ENCODE results near the gene CRTAP.
"Not testable (repeated sequence)": the region's sequence is repeated elsewhere in the genome, so short reads cannot be mapped to it uniquely, and the experiment has no call there.

CRTAP gene

DNA sequence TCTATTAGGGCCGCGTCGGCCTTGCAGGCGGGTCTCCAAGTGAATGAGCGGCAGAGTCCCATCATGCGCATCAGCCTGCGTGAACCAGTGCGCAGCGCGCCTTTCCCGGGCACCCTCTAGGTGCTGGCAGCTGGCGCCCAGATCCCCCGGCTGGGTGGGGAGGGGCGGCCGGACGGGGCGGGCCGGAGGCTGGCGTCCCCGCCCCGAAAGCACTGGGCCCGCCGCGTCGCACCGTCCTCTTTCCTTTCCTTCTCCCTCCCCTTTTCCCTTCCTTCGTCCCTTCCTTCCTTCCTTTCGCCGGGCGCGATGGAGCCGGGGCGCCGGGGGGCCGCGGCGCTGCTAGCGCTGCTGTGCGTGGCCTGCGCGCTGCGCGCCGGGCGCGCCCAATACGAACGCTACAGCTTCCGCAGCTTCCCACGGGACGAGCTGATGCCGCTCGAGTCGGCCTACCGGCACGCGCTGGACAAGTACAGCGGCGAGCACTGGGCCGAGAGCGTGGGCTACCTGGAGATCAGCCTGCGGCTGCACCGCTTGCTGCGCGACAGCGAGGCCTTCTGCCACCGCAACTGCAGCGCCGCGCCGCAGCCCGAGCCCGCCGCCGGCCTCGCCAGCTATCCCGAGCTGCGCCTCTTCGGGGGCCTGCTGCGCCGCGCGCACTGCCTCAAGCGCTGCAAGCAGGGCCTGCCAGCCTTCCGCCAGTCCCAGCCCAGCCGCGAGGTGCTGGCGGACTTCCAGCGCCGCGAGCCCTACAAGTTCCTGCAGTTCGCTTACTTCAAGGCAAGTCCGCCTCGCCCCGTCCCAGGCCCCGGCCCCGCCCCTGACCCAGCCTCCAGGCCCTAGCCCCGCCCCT, at the start of gene CRTAP:
CRTAP (plus strand) TSS at position 243 of the 850 bp plus-strand sequence; CDS start at position 307, 64 bp downstream.
- peak; percentile 92 for DNase-seq
- peak; percentile 93 for ATAC-seq

DNA sequence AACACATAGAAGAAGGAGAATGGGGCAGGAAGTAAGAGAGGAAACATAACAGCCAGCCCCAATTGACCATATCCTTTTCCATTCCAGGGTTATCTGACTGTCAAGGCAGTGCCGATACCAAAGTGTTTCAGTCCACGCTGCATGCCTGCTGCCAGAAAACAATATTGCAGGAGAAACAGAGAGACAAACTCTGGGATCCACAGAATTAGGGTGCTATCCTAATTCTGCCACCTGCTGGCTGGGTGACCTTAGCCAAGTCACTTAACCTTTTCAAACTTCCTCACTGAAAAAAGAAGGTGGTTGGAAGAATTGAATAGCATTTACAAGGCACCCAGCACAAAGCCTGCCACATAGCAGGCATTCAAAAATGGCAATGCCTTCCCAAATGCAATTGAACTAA, 48.9 kb upstream of the CRTAP start:
- DNase-seq (peak; percentile 48), ATAC-seq (no peak)

- no peak for DNase-seq
- ATAC-seq: no peak
Observed at GRCh38 chr3:33067484-33067883, 46.3 kb upstream of the CRTAP start.

GRCh38 chr3:33069862-33070261, 44.0 kb upstream of the CRTAP start:
- ATAC-seq, DNase-seq: not testable (repeated sequence)

DNA sequence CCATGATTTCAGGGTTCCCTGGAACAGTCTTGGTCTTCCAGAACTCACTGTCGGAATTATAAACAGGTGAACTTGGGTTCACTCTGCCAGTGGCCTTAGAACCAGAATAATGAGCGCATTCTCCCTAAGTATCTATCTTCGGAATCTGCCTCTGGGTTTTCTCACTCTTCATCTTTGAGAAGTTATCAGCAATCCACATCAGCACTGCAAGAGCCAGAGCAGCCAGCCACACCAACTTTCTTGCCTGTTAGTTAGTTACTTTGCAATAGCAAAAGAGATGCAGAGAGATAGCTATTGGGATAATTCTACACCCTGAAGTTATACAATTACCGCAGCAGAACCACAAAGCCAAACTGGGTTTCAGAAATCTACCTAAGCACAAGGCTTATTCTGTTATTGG, 42.6 kb upstream of the CRTAP start:
- DNase-seq (no peak), ATAC-seq (no peak)

- ATAC-seq: no peak
- DNase-seq: no peak
Observed at GRCh38 chr3:33071946-33072345, 41.9 kb upstream of the CRTAP start.

DNA sequence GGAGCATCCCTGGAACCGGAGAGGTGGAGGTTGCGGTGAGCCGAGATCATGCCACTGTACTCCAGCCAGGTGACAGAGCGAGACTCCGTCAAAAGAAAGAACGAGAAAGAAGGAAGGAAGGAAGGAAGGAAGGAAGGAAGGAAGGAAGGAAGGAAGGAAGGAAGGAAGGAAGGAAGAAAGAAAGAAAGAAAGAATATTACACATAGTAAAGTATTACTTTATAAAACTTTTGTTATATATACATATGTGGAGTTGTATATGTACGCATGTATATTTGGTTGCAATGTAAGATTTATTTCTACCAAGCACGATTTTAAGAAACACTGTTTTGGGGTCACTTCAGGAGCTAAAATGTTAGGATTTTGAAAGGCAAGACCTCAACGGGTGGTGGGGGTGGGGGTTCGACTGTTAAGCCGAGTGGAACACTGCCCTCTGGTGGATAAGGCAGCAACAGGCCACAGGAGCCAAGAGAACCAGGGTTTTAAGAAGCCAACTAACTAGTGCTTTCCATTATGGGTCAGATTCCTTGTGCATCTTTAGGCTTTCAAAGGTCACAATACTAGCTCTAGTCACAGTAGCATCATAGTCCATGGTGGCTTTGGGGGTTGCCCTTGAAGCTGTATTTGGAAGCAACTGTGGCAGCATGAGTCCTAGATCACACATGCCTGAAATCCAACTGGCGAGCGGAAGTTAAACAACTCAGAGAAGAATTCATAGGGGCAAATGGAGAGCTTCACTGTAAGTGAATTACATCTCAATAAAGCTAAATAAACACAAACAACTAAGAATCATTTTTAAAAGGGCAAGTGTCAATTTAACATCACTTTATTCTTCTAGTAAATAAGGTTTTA, 39.4 kb upstream of the CRTAP start:
- ATAC-seq (peak; percentile 85), DNase-seq (peak; percentile 77)

DNA sequence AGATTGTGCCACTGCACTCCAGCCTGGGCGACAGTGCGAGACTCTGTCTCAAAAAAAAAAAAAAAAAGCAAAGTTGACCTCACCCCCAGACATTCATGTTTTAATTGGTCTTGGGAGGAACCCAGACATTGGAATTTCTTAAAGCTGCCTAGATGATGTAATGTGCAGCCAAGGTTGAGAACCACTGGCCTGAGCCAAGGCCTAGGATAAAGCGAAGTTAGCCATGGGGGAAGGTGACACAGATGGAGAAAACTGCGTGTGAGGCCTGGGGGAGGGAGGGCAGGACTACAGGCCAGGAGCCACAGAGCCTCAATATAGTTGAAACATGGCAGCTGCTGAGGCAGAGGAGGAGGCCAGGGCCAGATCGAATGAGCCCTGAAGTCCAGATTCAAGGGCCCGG, 37.8 kb upstream of the CRTAP start:
- DNase-seq (no peak), ATAC-seq (no peak)

DNA sequence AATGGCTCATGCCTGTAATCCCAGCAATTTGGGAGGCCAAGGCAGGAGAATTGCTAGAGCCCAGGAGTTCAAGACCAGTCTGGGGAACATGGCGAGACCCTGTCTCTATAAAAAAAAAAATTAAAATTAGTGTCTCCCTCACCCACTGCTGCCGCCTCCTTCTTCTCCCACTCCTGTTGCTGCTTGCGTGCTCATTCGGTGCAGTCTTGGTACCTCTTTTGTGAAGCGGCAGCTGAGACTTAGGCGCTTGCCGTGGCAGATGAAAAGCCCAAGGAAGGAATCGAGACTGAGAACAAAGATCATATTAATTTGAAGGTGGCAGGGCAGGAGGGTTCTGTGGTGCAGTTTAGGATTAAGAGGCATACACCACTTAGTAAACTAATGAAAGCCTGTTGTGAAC, 36.9 kb upstream of the CRTAP start:
- no peak for DNase-seq
- ATAC-seq: no peak

- DNase-seq: no peak
- no peak for ATAC-seq
Observed at GRCh38 chr3:33077976-33078375, 35.8 kb upstream of the CRTAP start.

DNA sequence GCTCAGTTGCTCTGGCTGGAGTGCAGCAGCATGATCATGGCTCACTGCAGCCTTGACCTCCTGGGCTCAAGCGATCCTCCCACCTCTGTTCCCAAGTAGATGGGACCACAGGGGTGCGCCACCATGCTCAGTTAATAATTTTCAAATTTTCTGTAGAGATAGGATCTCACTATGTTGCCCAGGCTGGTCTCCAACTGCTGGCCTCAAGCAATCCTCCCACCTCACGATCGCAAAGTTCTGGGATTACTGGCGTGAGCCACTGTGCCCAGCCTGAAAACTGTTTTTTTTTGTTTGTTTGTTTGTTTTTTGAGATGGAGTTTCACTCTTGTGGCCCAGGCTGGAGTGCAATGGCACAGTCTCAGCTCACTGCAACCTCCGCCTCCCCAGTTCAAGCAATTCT, 34.0 kb upstream of the CRTAP start:
- not testable (repeated sequence) for DNase-seq, ATAC-seq

DNA sequence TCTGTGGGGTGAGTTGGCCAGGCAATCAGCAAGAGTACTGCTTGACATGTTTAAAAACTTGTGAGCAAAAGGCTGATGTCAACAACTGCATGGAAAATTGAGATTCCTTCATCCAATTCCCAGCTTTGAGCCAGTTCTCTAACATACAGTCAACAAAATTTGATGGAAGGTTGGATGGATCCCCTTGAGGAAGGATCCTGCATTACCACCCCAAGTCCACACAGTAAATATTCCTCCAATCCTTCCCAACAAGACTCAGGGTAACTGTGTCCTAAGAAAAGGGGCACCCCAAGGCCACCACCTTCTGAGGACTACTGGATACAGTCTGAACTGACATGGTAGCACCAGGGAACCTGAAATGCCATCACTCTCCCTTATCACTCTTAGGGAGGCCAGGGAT, 32.0 kb upstream of the CRTAP start:
- no peak for ATAC-seq
- DNase-seq: no peak

DNA sequence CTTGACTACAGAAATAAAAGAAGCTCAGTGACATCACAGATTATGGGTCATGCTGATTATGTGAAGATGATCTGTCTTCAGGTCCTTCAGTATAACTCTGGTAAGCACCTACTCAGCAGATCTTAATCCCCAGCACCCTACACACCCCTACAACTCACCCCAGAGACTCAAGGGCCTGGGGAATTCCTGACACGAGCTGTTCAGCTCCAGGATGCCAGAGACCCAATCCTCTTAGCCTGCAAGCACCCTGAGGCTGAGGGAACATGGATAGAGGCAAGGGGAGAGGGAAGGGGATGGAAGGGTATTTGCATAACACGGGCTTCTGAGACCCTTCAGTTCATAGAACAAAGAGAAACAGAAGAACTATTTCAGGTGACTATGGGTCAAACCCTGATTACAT, 29.9 kb upstream of the CRTAP start:
- ATAC-seq: peak; percentile 28
- no peak for DNase-seq

GRCh38 chr3:33088691-33089090, 25.1 kb upstream of the CRTAP start:
- ATAC-seq: no peak
- DNase-seq: no peak

DNA sequence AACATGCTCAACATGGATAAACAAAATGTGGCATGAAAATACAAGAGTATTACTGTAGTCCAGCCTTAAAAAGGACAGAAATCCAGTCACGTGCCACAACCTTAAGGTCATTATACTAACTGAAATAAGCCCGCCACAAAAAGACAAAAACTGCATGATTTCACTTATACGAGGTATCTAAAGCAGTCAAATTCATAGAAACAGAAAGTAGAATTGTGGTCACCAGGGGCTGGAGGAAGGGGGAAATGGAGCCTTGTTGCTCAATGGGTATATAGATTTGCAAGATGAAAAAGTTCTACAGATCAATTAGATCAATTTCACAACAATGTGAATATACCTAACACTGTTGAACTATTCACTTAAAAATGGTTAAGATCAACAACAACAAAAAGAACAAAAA, 24.3 kb upstream of the CRTAP start:
- ATAC-seq (no peak), DNase-seq (no peak)

GRCh38 chr3:33091746-33092145, 22.1 kb upstream of the CRTAP start:
- DNase-seq (no peak), ATAC-seq (peak; percentile 26)

DNA sequence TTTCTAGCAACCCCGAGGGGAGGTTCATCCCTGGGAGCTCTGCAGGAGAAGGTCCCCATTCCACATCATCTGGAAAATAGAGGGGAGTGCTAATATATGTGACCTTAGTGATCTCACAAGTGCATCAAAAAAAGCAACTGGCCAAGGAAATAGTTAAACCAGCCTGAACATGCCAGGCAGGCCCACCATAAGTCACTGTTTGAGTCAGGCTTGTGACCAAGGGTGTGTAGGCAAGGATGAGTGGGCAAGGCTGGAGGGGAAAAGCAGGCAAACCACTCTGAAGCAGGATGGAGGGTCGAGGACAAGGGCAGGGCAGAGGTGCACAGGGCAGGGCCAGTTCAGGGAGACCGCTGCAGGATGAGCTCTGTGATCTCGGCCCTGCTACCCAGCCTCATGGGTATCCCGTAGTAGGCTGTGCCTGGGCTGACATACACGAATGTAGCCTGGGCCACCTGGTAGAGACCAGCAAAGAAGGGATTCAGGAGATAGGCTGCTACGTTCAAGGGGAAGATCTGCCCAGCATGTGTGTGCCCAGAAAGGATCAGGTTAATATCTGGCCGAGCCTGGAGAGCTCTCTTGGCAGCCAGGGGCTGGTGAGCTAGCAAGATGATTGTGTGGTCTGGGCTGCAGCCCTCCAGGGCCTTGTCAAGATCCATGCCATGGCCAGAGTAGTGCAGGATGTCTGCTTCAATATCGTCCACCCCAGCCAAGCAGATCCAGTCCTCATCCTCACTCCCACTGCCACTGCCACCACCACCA, 21.1 kb upstream of the CRTAP start:
- ATAC-seq (no peak), DNase-seq (no peak)

- DNase-seq (no peak), ATAC-seq (no peak)
Observed at GRCh38 chr3:33093847-33094246, 20.0 kb upstream of the CRTAP start.

DNA sequence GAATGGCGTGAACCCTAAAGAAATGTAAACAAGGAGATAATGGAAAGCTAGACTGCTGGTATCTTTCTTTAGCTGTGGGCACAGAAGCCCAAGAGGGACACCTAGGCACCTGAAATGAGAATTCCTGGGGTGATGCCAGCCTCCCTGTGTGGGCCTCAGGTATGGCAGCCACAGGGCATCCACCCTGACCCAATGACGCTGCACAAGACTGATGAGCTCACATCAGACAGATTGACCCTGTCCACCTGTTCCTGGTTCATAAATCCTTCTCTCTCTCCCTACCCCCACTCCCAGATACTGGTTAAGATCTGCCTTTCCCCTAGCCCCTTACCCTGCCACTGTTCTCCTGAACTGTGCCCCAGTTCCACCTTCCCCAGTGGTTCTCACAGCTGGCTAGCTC, 18.4 kb upstream of the CRTAP start:
- ATAC-seq: no peak

DNA sequence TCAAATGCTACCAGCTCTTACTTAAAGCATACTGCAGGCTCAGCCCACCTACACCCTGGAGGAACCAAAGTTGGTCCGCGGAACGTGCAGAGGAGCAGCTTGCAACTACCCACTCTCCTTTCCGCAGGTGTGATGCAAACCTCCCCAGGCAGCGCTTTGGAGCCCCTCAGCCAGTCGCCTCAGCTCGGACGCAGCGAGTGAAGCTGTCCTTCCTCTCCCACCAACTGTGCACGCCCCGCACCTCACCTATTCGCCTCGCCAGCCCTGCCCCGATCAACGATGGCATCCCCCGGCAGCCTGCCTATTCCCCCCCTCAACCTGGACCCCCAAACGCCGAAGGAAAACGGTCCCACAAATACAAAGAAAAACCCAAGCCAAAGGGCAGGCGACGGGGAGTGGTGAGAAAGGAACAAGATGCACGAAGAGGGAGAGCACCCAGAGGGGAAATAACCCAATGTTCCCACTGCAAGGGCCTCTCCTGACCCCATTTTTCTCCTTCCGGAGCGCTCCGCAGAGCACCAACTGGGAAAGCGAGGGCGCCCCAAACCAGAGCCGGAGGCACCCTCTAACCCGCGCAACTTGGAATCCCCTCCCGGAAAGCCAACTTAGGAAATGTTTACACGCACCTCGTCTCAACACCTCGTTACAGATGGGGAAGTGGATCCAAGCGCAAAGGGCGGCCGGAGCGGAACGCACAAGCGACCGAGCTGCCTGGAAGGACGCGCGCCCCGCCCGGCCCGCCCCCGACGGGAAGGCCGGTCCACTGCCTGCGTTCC, 17.5 kb upstream of the CRTAP start:
- DNase-seq: peak; percentile 60
- ATAC-seq: peak; percentile 34

More for the DNA sequence above, 18.4 kb upstream of the CRTAP start:
- DNase-seq: no peak

DNA sequence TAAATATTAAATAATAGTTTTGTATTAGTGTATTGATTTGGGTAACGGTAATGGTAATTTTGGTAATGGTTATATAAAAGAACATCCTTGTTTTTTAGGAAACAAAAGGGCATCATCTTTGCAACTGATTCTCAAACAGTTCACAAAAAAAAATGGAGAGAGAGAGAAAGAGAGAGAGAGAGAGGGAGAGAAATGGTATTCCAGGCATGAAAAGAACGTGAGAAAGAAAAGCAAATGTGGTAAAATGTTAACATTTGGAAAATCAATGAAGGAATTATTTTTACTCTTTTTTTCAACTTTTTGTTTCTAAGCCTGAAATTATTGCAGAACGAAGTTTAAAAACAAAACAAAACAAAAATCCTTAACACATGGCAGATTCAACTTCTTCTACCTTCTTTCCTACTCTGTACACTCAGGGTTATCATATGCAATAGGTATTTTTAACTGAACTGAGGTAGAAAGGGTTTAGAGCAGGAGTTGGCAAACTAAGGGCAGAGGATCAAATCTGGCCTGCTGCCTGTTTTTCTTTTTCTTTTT, 14.6 kb upstream of the CRTAP start:
- DNase-seq (no peak), ATAC-seq (no peak)

All from stimulated activated naive CD8-positive, alpha-beta T cell treated with anti-CD3 and anti-CD28 coated beads, Interleukin-15, Interleukin-2, amounts not matched to agents 100 U/mL and 50 U/mL, for 24 hours (primary cell).